HG03280 (cell line): ENCODE results near the gene HOXA4.

Experiments
- ATAC-seq: cut with Tn5 transposase; IDR thresholded peaks from one replicate; pipeline ENCODE4 v1.9.1; 2021; ENCODE audit warnings: mild to moderate bottlenecking, moderate library complexity; ENCODE audit not compliant: unreplicated experiment

Gene HOXA4

DNA sequence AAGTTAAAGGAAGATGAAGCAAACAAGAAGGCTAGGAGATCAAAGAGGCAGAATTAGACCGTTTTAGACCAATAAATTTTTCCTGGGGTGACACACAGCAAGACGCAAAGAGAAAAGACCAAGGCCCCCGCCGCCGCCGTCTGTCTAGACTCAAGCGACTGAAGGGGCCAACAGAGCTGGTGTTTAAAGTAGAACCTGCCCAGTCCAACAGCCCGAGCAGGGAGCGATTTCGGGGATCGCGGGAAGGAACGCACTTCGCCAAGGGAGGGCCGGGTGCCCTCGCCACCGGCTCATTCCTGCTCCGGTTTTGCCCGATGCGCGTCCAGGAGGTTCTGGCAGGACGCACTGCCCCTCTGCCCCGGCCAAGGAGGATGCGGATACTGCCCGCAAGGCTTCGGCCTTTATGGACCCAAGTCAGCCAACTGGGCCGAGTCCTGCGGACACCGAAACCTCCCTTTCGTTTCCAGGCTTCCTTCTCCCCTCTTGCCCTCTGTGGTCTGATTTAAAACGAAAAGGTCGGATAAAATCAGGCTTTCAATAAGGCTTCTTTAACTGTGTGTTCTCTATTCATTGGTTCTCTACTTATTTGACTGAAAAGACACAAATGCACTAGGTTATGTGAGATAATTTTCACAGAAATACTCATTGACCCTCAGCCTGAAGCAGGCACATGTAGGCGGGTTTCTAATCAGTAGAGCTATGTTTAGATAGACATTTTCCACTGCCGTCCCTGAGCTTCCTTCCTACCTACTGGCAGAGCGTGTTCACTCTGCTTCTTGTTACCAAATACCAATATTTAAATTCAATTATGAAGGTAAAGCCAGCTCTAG, 28.1 kb upstream of the HOXA4 start:
- no peak for ATAC-seq

DNA sequence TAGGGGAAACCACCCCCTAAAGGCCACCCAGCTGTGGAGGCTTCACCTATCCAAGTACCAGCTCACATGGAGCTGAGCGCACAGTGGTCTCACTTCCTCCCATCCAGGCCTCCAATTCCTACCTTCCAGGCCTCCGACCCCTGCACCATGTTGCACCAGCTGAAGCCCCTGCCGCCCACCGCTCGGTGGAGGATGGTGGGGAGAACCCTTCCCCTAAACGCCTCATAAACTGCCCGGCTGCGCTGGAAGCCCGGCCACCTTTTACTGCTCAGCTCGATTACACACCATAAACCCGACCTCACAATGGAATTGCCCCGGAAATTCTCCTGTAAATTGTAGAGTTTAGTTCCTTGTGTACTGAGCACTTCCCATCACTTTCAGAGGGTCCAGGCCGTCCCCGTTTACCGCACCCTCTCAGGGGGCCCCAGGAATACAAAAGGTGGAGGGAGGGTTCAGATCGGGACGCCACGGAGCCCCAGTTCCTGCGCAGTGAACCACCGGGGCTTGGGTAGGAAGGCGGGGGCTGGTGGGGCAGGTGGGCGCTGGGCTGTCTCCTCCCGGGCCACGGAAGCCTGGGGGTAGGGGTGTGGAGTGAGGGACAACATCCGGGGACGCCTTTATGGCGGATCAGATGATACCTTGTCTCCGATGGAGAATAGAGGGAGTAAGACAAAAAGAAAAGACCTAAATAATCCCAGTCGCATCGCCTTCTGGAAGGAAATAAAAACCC, 27.3 kb upstream of the HOXA4 start:
- no peak for ATAC-seq

DNA sequence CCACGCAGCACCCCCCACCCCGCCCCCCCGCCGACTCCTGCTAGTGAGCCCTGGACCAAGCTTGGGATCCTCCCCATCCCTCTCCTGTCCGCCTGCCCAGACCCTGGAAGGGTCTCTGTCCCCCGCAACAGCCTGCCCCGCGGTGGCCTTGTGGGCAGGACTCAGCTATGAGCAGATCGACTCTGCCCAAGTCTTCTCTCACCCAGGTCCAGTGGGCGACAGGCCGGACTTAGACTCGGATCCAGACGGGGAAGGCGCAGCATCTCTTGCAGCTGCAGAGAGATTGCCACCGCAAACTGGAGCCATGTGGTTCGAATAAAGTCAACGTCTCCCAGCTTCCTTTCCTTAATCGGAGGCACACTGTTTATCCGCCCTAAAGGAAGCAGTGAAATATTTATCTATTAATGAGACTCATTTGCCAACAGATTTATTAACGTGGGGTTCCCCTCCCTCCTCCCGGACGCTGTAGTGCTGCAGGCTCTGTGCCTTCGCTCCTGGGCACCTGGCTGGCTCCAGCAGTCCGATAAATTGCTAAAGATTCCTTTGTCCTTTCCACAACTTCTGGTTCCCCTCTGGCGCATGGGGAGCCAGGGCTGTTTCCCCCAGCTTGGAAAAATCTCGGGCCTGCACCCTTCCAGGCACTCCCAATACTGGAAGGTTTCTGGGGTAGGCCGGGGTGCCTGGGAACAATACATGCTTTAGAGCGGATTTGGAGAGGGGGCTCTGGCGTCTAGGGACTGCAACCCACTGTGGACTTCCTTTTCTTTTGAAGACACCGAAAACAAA, 26.6 kb upstream of the HOXA4 start:
- no peak for ATAC-seq

DNA sequence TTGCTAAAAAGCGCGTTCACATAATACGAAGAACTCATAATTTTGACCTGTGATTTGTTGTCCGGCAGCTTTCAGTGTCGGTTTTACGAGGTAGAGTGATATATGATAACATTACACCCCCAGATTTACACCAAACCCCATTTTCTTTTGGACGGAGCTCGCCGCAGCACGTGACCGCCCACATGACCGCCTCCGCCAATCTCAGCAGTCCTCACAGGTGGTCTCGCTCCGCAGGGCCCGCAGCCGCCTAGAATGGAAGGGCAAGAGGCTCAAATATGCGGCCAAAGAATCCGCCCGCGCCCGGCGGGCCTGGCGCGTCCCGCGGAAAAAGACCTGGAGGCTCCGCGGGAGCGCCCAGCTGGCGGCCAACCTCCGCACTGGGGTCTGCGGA, 25.9 kb upstream of the HOXA4 start, which contains the start of gene HOXA7:
Gene HOXA7 (minus strand): TSS at position 168 of the 391 bp plus-strand sequence. CDS start 130 bp downstream, at position 38.
- no peak for ATAC-seq

DNA sequence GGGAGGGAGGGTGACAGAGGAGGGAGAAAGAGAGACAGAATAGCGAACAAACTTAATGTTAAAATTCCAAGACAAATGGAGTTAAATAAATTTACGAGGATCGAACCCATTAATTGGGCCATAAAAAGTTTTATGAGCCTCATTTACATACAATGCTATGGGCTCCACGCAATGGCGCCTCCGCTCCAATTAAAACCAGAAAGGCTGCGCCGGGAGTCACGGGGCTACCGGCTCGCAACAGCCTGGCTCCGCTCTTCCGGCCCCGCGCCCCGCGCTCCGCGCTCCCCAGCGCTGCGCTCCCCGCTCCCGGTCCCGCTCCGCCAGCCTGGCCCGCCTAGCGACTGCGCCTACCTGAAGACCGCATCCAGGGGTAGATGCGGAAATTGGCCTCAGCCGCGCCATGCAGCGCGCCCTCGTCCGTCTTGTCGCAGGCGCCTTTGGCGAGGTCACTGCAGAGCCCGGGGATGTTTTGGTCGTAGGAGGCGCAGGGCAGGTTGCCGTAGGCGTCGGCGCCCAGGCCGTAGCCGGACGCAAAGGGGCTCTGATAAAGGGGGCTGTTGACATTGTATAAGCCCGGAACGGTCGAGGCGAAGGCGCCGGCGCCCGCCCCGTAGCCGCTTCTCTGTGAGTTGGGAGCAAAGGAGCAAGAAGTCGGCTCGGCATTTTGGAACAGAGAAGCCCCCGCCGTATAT, 25.4 kb upstream of the HOXA4 start:
- ATAC-seq, result no peak

DNA sequence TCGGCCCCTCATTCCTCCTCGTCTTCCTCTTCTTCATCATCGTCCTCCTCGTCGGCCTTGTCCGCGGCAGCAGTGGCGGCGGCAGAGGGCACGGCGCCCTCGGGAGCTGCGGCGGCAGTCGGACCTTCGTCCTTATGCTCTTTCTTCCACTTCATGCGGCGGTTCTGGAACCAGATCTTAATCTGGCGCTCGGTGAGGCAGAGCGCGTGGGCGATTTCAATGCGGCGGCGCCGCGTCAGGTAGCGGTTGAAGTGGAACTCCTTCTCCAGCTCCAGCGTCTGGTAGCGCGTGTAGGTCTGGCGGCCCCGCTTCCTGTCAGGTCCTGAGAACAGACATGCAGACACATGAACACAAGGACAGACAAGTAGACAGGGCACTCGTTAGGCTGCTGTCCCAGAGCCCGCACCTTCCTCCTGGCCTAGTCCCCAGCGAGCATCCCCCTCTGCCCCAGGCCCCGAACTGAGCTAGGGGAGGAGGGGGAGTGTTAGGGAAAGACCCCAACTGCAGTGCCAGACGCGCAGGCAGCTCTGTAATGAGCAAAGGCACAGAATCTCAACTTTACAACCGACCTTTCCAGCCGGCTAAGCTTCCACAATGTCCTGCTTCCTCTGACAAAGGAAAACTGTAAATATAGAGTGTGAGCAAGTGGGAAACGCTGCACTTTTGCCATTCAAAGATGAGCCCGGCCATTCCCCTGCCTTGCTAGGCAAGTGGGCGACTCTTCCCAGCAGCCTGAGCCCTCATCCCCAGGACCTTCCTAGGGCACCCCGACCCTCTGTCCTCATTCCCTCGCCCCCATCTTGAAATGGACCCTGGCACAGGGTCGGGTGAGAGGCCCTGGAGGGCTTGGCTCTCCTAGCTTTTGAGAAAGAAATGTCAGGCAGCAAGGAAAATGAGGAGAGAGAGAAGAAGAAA, 24.6 kb upstream of the HOXA4 start:
- no peak for ATAC-seq

DNA sequence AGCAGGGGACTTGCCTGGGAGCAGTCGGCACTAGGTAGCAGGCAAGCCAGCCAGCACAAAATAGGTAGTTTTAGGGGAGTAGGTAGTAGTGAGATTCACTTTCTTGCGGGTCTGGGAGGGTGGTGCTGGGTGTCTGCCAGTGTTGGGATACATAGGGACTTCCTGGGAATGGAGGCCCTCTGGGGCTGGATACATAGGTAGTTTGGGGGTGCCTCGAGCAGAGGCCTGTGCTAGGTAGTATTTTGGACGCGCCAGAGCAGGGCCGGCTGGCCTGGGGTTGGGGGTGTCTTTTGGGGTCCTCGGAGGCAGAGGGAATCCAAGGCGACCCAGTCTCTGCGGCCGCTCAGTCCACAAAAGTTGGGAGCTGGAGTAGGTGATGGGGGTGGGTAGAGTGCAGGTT, 23.8 kb upstream of the HOXA4 start:
- no peak for ATAC-seq

DNA sequence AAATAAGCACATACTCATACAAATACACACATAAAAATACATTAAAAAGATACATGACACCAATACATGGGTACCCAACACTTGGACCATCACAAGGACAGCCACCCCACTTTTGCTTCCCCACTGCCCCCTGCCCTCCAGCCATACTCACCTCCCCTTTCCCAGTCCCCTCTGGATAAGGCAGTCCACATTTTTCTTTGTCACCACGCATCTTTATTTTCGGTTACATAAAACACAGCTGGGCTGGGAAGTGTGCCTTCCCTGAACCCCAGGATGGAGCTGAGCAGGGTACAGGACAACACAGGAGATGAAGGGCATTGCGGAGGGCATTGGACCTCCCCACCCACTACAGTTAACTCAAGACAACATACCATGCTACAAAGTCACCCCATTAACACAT, 23.0 kb upstream of the HOXA4 start:
- ATAC-seq, result no peak

DNA sequence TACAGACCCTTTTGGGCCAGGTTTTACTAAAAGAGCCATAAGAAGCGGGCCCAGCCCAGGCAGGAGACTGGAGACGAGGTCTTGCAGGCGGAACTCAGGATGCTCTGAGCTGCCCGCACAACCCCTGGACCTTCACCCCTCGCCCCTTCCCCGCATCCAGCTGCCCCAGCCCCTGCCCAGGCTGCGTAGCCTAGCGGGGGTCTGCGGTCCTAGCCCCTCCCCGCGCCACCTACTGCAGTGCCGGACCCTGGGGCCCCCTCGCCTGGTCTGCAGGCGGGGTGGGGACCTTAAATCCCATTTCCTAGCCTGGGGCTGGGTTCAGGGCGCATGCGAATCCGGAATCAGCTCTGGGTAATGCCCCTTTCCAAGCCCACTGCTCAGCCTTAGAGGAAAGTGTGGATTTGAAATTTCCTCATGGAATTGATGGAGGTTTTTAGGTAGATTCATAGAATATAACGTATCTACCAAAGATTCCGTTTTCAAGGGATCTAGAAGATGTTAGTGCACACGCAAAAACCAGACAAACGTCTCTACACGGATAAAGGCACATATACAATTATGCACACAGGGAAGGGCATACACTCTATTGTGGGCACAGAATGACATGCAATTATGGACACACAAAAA, 22.4 kb upstream of the HOXA4 start:
- ATAC-seq, result no peak

DNA sequence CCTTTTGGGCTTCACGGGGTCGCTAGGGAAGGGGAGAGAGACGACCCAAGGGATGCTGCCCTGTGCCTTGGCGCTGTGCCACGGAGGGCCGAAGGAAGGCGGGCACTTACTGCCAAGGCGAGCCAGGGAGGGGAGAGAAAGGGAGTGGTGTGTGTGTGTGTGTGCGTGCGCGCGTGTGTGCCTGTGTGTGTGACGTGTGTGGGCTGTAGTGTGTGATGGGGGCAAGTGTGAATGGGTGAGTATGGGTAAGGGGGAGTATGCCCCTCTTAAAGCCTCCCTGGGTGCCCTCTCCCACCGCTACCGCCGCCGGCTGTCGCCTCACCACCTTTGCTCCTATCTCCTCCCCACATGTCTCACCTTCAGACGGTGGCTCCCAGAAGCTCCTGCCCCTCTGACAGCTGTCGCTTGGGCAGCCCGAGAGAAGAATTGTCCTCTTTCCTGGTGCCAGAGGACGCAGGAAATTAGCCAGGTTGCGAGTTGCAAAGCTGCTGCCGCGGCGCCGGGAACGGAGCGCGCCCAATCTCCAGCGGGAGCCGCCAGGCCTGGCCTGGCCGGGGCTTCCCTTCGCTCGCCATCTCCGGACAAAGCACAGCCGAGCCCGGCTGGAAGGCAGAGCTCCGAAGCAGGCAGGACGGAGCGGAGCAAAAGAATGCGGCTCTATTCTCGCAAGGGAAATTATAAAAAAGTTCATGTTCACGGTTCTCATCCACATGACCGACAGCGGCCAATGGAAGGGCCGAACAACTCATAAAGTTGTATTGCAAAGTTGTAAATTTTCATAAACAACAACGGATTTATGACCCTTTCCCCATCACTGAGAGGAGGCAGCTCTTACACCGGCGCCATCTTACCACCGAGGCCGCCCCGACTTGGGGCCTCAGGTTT, 21.6 kb upstream of the HOXA4 start, which contains the start of gene HOXA3:
Gene HOXA3 (minus strand): TSS at position 653 of the 885 bp plus-strand sequence. CDS start 41,943 bp downstream, outside the sequence.
- no peak for ATAC-seq

DNA sequence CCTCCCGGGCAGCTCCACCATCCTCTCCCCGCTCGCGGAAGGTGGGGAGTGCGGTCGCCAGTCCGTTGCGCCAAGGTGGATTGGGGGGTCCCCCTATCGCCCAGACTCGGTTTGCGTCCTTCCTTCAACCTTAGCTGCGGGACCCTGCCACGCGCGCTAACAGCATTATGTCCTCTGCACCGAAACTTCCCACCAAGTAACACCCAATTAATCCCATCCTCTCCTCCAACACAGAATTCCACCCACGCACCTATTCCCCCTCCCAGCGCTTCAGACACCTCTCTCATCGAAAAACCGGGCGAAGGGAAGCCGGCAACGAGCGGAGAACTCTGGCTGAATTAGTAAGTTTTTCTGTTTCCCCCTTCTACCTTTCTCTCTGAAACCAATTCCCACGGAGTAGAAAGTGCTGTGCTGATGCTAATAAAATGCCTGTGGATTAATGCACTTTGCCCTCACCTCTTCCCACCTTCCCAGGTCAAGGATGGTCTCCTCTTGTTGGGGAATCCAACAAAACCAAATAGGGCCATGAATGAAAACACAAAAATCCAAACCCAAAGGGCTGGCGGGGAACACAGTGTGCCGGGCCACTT, 20.9 kb upstream of the HOXA4 start:
- no peak for ATAC-seq

DNA sequence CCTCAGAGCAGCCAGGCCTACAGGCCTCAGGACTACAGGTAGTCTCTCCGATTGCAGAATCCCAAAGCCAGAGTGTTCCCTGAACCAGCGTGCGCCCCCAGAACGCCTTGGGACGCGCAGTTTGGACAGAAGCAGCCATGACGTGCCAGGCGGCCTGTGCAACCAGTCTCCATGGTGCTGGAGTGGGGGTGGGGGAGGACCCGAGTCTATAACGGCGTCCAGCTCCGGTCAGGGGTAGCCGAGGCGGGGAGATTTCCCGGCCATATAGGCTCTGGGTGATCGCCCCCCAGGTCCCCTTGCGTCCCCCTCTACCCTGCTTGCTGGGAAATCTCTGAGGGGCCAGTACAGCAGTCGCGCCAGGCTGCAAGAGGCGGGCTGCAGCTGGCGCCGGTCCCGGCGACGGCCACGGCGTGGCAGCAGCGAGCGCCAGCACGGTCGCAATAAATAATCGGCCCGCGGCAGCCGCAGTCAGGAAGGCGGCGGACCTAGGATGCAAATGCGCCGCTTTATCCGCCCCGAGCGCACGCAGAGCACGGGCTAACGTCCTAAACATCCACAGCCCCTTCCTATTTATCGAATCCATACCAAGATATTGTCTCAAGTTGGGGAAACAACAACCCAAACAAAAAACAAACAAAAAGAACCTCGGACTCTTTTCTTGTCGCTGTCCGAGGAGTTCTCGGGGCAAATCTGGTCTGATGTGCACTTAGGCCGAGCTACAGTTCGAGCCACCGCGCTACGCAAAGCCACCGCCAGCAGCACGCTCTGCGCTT, 20.2 kb upstream of the HOXA4 start:
- peak; percentile 86 for ATAC-seq

DNA sequence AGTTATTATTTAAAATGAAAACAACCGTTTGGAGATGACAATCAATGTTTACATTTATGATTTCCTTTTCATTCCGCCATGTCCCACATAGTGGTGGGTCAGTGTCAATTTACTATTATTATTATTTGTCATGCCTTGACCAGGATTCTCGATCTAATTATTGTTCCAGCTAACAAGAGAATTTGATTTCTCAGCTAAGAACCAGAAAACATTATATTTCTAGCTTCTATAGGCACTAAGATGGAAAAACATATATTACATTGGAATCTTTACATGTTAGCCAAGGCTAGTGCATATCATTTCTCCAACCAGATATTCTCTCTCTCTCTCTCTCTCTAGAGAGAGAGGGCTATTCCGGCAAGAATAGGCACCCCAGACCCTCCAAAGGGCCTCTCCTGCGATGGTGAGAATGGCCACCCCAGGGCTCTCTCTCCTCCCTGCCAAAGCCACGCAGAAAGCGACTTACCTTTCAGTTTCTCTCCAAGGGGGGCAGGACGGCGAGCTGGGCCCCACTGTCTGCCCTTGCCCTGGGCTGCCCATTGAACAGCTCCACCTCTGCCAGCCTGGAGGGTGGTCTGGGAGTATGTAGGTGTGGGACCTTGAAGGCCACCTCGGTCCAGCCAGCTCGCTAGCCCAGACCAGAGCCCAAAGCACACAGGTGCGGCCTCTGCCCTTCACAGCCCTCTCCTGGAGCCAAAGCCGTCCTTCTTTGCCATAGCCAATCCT, 19.4 kb upstream of the HOXA4 start:
- peak; percentile 6 for ATAC-seq

DNA sequence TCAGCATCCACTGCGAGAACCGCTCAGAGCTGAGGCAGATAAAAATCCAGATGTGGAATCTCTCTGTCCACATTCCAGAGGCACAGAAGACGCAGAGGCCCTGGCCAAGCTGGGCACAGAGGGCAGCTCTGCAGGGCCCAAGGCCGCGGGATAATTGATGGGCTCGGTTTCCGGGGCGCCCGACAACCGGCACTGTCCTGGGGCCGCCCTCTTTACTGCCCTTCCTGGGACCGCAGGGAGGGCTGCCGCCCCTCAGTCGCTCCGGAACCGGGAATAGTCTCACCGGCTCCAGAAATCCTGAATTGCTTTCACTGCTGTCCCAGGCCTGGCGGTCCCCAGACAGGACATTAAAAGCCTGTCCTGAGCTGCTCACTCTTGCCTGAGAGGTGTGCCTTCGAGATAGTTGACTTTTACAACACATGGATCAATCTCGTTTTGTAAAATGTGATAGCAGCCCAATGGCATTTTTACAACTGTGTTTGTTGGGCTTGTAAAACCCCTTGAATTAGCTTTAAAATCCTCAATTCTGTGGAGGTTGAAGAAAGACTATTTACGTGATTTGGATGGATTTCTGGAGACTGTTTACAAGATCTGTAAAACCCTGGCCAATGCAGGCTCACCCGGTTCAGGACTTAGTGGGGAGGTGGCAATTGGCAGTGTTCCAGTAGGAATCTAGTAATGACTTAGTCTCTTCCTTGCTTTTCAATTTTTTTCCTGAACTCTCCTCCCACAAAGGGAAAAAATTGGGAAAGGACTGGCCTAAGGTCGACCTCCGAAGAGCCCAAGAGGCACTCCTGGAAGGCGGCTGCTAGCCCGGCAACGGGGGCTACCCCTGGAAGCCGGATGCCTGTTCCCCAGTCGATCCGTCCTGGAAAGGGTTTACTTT, 18.4 kb upstream of the HOXA4 start:
- no peak for ATAC-seq

DNA sequence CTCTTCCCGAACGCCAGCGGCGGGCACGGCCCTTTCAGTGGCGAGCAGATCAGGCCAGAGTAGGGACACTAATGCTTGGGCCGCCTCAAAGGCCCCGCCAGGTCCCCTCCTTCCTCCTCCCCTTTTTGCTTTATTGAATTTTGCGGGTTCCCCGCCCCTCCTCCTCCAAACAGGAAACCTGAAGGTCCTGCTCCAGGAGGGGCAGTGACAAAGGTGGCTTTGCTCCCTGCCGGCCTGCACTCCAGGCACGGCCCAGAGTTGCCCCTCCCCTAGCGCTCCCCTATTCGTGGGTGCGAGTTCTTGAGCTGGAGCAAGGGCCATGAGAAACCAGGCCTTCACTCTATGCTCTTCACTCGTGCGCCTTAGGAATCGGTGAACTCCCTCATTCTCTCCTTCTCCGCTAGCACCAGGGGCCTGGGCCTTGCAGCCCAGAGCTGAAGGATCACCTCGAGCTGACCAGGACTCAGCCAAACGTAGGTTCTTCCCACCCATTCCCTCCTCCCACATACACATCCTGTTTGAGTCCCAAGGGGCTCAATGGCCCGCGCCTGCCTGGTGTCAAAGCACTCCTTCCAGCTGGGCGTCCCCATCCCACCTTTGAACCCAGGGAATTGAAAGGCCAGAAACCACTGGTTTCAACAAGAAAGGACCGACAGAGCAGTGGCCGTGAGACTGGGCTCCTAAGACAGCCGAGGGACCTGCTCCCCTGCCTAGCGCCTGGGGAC, 17.6 kb upstream of the HOXA4 start:
- ATAC-seq, result no peak
